GM12878 (cell line): ENCODE results near the gene MUC16. TPM values are rescaled to one million over a fixed set of nuclear protein-coding genes. Genes with fewer than 3 reads are reported as not detected.

Source experiments
- ATAC-seq: fragments of 200-7000 bp; cut with Tn5 transposase; 3 replicates; pipeline ENCODE4 v1.9.1; 2020; ENCODE audit warnings: mild to moderate bottlenecking, moderate library complexity
- BruUV-seq: library from RNA; stranded (reverse); fragments of 400-500 nt; replicated peaks from 2 replicates; lab custom pipeline; 2021; lab: Mats Ljungman, UMichigan
- CTCF ChIA-PET: fragments of 300-600 bp; sonication (Branson Sonifier 250); formaldehyde crosslinking; extraction: SDS; loops from one replicate; lab custom pipeline; 2021; ENCODE audit warnings: inconsistent platforms; lab: Yijun Ruan, JAX
- POLR2A ChIA-PET: fragments of 350-600 bp; formaldehyde crosslinking; extraction: SDS; loops from one replicate; lab custom pipeline; 2021; ENCODE audit warnings: inconsistent platforms; lab: Charles Lee
- RAD21 ChIA-PET: fragments of 300-600 bp; sonication (Branson Sonifier 250); formaldehyde crosslinking; loops from one replicate; lab custom pipeline; 2023; ENCODE audit warnings: antibody characterized with exemption; ENCODE audit not compliant: unreplicated experiment; lab: Charles Lee
- SMC1A ChIA-PET: fragments of 300-600 bp; sonication (Branson Sonifier 250); formaldehyde crosslinking; loops from one replicate; lab custom pipeline; 2023; ENCODE audit not compliant: unreplicated experiment, uncharacterized antibody; lab: Charles Lee
- DNase-seq: peaks from one replicate; pipeline ENCODE4 v3.0.0-alpha.2; 2011; ENCODE audit warnings: low read depth, low spot score
- FAIRE-seq: peaks from 3 replicates; lab custom pipeline; 2011; peaks lifted over from hg19 to GRCh38; lab: Jason Lieb, UNC
- H2AFZ ChIP-seq: 2 replicates; pipeline ENCODE4 v1.6.0; 2011; ENCODE audit warnings: low read depth, low read length, control low read depth; ENCODE audit not compliant: control insufficient read depth
- H3K27ac ChIP-seq: 2 replicates; pipeline ENCODE4 v1.5.1; 2011; ENCODE audit warnings: control low read depth; ENCODE audit not compliant: control insufficient read depth, insufficient read depth
- H3K27me3 ChIP-seq, 2 experiments: replicated peaks in 1 of 2; 2 replicates each; pipeline versions ENCODE4 v1.6.0 to v1.6.1; 2011; ENCODE audit warnings: low read length in 1 of 2; ENCODE audit not compliant: control insufficient read depth in 2 of 2, insufficient read depth in 2 of 2
- H3K36me3 ChIP-seq, 2 experiments: 2 replicates each; pipeline ENCODE4 v1.5.1; 2011; ENCODE audit warnings: low read length in 1 of 2; ENCODE audit not compliant: control insufficient read depth in 2 of 2, insufficient read depth in 2 of 2
- H3K4me1 ChIP-seq: 2 replicates; pipeline ENCODE4 v1.6.1; 2011; ENCODE audit warnings: mild to moderate bottlenecking, low read length, moderate library complexity, mixed read lengths; ENCODE audit not compliant: control insufficient read depth, insufficient read depth
- H3K4me2 ChIP-seq: 2 replicates; pipeline ENCODE4 v1.6.0; 2011; ENCODE audit warnings: control low read depth; ENCODE audit not compliant: control insufficient read depth, insufficient read depth
- H3K4me3 ChIP-seq: fragments of 200-600 bp; sonication (generic); 2 replicates; pipeline ENCODE4 v1.5.1; 2016
- H3K79me2 ChIP-seq: 2 replicates; pipeline ENCODE4 v1.6.0; 2011; ENCODE audit warnings: low read length; ENCODE audit not compliant: control insufficient read depth, insufficient read depth
- H3K9ac ChIP-seq: 2 replicates; pipeline ENCODE4 v1.8.0; 2011; ENCODE audit warnings: low read length, control low read depth, mixed read lengths; ENCODE audit not compliant: control insufficient read depth, insufficient read depth
- H3K9me3 ChIP-seq: replicated peaks from 3 replicates; pipeline ENCODE4 v1.5.1; 2011; ENCODE audit warnings: mild to moderate bottlenecking, low read length; ENCODE audit not compliant: control insufficient read depth, insufficient read depth
- H4K20me1 ChIP-seq: 2 replicates; pipeline ENCODE4 v1.6.0; 2011; ENCODE audit not compliant: control insufficient read depth, insufficient read depth
- CEBPZ ChIP-seq: fragments of 150-350 bp; IDR thresholded peaks from 2 replicates; pipeline ENCODE4 v1.6.1; 2016; ENCODE audit warnings: low read depth, low read length
- CHD4 ChIP-seq: fragments of 200-600 bp; sonication (generic); IDR thresholded peaks from 2 replicates; pipeline ENCODE4 v1.6.1; 2016; ENCODE audit warnings: mild to moderate bottlenecking
- EP300 ChIP-seq, 2 experiments: fragments of 150-350 bp in 1 of 2; IDR thresholded peaks; 2 replicates each; pipeline ENCODE4 v1.6.1; 2011 to 2012; ENCODE audit warnings: low read depth in 2 of 2, low read length in 2 of 2, borderline replicate concordance in 1 of 2, improper control_type of control experiment in 1 of 2, inconsistent platforms in 1 of 2; ENCODE audit not compliant: control insufficient read depth in 1 of 2
- GABPA ChIP-seq: IDR thresholded peaks from 2 replicates; pipeline ENCODE4 v1.6.1; 2014; ENCODE audit warnings: antibody characterized with exemption, low read depth, mild to moderate bottlenecking, inconsistent platforms
- GATAD2B ChIP-seq: fragments of 450-650 bp; conservative IDR thresholded peaks from 2 replicates; pipeline ENCODE4 v1.6.1; 2017; ENCODE audit warnings: low read depth, mild to moderate bottlenecking, moderate library complexity
- HCFC1 ChIP-seq: fragments of 150-350 bp; IDR thresholded peaks from 2 replicates; pipeline ENCODE4 v1.6.1; 2014; ENCODE audit warnings: low read length
- MTA3 ChIP-seq: IDR thresholded peaks from 2 replicates; pipeline ENCODE4 v1.6.1; 2012; ENCODE audit warnings: low read length, inconsistent platforms, borderline replicate concordance
- NBN ChIP-seq: fragments of 450-650 bp; IDR thresholded peaks from 2 replicates; pipeline ENCODE4 v1.6.1; 2016
- SMAD5 ChIP-seq: IDR thresholded peaks from 2 replicates; pipeline ENCODE4 v1.6.1; 2016; ENCODE audit warnings: antibody characterized with exemption, low read depth
- SMC3 ChIP-seq: IDR thresholded peaks from 2 replicates; pipeline ENCODE4 v1.6.1; 2011; ENCODE audit warnings: low read length, improper control_type of control experiment, borderline replicate concordance
- SUPT20H ChIP-seq: IDR thresholded peaks from 2 replicates; pipeline ENCODE4 v1.6.1; 2011; ENCODE audit warnings: low read depth, mild to moderate bottlenecking, low read length, moderate library complexity, borderline replicate concordance; ENCODE audit not compliant: control insufficient read depth
- TCF12 ChIP-seq: IDR thresholded peaks from 2 replicates; pipeline ENCODE4 v1.6.1; 2011; ENCODE audit warnings: low read depth, mild to moderate bottlenecking, low read length
- ZBED1 ChIP-seq: IDR thresholded peaks from 2 replicates; pipeline ENCODE4 v1.6.1; 2016; ENCODE audit warnings: borderline replicate concordance
- ZBTB4 ChIP-seq: fragments of 450-650 bp; formaldehyde crosslinking; IDR thresholded peaks from 2 replicates; pipeline ENCODE4 v1.4.0; 2022; ENCODE audit warnings: mild to moderate bottlenecking, moderate library complexity
- WGBS: methylation state at CpG from one replicate; pipeline ENCODE4 v1.1.6; 2016; ENCODE audit warnings: low lambda C conversion rate; ENCODE audit not compliant: insufficient replicate concordance, insufficient coverage; ENCODE audit errors: missing lambda C conversion rate; 5-methylcytosine and 5-hydroxymethylcytosine counted together
- in situ Hi-C: fragments of 300-500 bp; cut with MboI; formaldehyde crosslinking; loops from 9 replicates; pipeline ENCODE4 v1.14.3; 2018; ENCODE audit warnings: mixed read lengths
- intact Hi-C: fragments of 100-400 bp; cut with micrococcal nuclease; formaldehyde crosslinking; loops from one replicate; pipeline ENCODE4 v1.14.2; 2022; ENCODE audit not compliant: unreplicated experiment
- polyA plus RNA-seq, 11 experiments: library from polyadenylated mRNA; depleted of rRNA in 4 of 11; unstranded in 6 of 11; stranded (reverse) in 5 of 11; fragments of >200 nt; fragmentation: Nextera tagmentation in 4 of 11; fragmentation: Illumina TruSeq in 1 of 11; extraction: Ambion mirVana in 4 of 11; extraction: Trizol in 1 of 11; gene quantifications; 1 replicate in 1 of 11; 2 replicates in 10 of 11; pipeline versions ENCODE4 v1.2.1 to v1.2.3, GENCODE V29; 2011 to 2016; ENCODE audit warnings: inconsistent platforms in 2 of 11, missing spikeins in 2 of 11, low read depth in 1 of 11
- total RNA-seq, 4 experiments: library from RNA; depleted of rRNA in 3 of 4; stranded (reverse); fragments of >200 nt in 3 of 4; fragmentation: Illumina TruSeq in 1 of 4; extraction: Trizol in 1 of 4; gene quantifications; 2 replicates each; pipeline versions ENCODE4 v1.2.1 to v1.2.3, GENCODE V29; 2013 to 2021
- TF ChIP-seq, protein P1 (sequence below): fragments of 150-350 bp; IDR thresholded peaks from 2 replicates; pipeline ENCODE4 v1.6.1; 2014; ENCODE audit warnings: mild to moderate bottlenecking, low read depth, low read length

The MUC16 gene
- total and polyA plus RNA-seq, 10 of the 15 experiments (the other 5 are each of a cell fraction or from before 2014, with no cell fraction given), result under 0.01 TPM; not detected in 8

- CTCF ChIA-PET, result no interaction called here
- H4K20me1 ChIP-seq, result no peaks in the 10 kb centered on the region
- ATAC-seq, result no peak
- TF ChIP-seq CEBPZ, result no peak
- TF ChIP-seq GATAD2B, result no peak
- TF ChIP-seq MTA3, result no peak
- no peak for TF ChIP-seq SUPT20H
- TF ChIP-seq ZBED1, result no peak
- no peak for TF ChIP-seq TCF12
- TF ChIP-seq CHD4, result no peak
- no peak for TF ChIP-seq SMC3
- no peak for TF ChIP-seq HCFC1
- TF ChIP-seq GABPA, result no peak
- TF ChIP-seq, protein P1, sequence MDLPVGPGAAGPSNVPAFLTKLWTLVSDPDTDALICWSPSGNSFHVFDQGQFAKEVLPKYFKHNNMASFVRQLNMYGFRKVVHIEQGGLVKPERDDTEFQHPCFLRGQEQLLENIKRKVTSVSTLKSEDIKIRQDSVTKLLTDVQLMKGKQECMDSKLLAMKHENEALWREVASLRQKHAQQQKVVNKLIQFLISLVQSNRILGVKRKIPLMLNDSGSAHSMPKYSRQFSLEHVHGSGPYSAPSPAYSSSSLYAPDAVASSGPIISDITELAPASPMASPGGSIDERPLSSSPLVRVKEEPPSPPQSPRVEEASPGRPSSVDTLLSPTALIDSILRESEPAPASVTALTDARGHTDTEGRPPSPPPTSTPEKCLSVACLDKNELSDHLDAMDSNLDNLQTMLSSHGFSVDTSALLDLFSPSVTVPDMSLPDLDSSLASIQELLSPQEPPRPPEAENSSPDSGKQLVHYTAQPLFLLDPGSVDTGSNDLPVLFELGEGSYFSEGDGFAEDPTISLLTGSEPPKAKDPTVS, result no peak
- no peak for TF ChIP-seq EP300 (IDR thresholded peaks at IDR 0.05; ENCODE audit: borderline replicate concordance in 1 of 2, control insufficient read depth in 1 of 2, low read depth in 2 of 2, low read length in 2 of 2)
- no peak for TF ChIP-seq NBN
- no peak for TF ChIP-seq SMAD5
- TF ChIP-seq ZBTB4 (CRISPR knock-in tag), result no peak
These were observed 1.7 kb upstream of the MUC16 start for GRCh38 chr19:9011875-9012274.

More at GRCh38 chr19:9011875-9012274, 1.7 kb upstream of the MUC16 start:
- no peak overlapping the region for H3K4me3 ChIP-seq
- no peak overlapping the region for H3K9ac ChIP-seq
- 32% methylated on average over 2 of the region's 2 CpGs for WGBS
- DNase-seq (no peak), FAIRE-seq (no peak)
- in situ Hi-C loops (no loop called here), intact Hi-C loops (no loop called here)
- H3K9me3 ChIP-seq, result no peaks in the 10 kb centered on the region; the same call in 2 of the 3 replicates
- no peaks in the 10 kb centered on the region for H3K27me3 ChIP-seq
- H3K4me1 ChIP-seq, result no peaks in the 10 kb centered on the region
- ChIA-PET POLR2A (no interaction called here), RAD21 (no interaction called here), SMC1A (no interaction called here)
- H3K79me2 ChIP-seq, result no peaks in the 10 kb centered on the region
- no TSS peak for BruUV-seq
- no peaks in the 10 kb centered on the region for H3K36me3 ChIP-seq
- H3K4me2 ChIP-seq, result no peak overlapping the region
- no peak overlapping the region for H2AFZ ChIP-seq
- no peak overlapping the region for H3K27ac ChIP-seq
